ENCODE data around the gene TBC1D8. TPM values are rescaled to one million over a fixed set of nuclear protein-coding genes. Genes with fewer than 3 reads are reported as not detected.

Gene TBC1D8
- total RNA-seq, 1 donor from 2014 or later: 6.1 TPM

DNA sequence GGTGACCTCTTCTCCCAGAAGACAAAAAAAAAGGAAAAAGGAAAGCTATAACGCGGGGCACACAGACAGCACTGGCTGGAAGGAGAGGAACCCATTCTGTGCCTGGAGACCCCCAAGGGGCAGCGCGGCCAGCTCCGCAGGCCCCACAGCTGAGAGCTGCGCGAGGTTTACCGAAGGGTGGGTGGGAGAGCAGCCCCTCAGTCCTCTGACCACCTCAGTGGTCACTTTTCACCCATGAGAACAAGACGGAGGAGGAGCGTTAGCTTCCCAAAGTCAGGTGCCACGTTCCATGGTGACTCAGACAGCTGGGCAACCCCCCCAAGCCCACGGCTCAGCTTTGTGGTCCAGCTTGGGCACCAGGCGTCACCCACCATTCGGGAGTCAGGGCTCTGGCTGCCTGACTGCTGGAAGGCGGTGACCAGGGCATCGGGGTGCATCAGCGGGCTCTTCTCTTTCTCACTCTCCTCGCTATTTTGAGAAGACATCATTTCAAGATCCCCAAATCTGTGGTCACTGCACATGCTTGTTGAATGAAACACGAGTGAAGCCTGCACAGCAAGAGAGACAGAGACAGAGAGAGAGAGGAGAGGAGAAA is 113.9 kb downstream of the TBC1D8 start:
- no peak for DNase-seq (ENCODE audit: low spot score in 2 of 2)
- FAIRE-seq: no peak

DNA sequence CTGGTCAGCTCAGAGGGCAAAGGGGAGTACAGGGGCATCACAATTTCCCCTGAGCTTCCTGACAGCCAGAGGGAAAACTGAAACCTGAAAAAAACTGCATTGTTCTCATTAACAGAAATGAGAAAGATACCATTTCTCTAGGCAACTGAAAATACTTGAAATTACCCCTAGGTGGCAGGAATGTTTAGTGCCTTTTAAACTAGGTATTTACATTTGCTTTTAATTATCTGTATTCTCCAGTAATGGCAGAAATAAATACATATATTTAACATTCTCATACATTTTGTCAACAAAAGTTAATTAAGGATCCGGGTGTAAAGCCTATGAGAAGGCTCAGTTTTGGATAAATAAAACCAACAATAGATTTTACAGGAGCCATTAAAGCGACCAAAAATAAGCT is 114.6 kb downstream of the TBC1D8 start:
- no peak for FAIRE-seq
- peak in 1 of 2 donors; percentile 33 for DNase-seq (ENCODE audit: low spot score in 2 of 2)

DNA sequence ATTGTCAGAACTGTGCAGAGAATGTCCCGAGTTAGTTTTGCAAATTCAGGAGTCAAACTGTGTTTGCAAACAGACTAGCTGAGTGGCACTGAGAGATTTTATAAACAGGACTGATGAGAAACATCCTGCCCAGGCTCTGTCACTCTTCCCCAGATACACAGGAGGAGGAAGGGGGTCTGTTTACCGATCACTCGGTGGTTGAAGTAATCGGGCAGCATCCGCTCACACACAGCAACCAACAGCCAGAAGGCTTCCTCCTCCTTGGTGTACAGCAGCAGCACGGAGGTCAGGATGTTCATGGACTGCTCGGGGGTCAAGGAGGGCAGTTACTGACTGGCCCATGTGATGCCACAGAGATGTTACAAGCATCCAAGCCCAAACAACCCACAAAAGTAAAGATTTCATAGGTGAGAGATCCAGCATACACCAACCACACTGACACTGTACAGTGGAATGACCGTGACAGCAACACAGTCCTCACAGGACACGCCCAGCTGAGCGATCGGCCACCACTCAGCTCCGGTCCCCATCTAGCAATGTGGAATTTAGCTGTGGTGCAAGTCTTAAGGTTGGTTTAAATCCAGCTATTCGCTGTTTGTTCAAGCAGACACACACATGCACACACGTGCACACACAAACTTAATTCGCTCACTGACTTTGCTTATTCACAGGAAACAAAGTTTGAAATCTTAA is 119.0 kb downstream of the TBC1D8 start:
- no peak for DNase-seq (ENCODE audit: low spot score in 2 of 2)
- no peak for FAIRE-seq

DNA sequence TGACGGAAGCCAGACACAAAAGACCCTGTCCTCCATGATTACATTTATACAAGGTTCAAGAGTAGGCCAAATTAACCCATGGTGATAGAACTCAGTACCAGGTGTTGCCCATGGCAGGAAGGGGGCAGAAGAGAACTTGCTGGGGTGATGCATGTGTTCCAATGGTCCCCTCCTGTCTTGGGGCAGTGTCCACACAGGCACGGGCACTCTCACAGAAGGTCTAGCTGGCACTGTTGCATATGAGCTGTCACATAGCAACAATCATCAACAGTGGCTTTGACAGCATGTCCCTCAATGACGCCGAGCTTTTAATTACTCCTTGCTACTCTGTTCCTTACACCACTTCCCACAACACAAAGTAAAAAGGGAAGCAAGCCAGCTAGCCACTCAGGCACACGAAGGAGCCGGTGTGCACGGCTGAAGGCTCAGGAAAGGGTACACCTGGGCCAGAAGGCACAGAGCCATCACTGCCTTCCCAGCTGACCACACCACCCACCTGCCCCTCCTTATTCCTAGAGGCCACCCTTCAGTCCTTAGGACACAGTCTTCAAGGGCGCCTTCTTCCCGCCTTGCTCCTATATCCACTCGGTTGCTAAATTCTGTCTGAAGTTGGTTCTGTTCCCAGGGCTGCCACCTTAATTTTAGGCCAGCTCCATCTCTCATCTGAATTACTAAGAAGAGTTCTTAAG is 120.2 kb downstream of the TBC1D8 start:
- DNase-seq (ENCODE audit: low spot score in 2 of 2) (no peak), FAIRE-seq (no peak)

DNA sequence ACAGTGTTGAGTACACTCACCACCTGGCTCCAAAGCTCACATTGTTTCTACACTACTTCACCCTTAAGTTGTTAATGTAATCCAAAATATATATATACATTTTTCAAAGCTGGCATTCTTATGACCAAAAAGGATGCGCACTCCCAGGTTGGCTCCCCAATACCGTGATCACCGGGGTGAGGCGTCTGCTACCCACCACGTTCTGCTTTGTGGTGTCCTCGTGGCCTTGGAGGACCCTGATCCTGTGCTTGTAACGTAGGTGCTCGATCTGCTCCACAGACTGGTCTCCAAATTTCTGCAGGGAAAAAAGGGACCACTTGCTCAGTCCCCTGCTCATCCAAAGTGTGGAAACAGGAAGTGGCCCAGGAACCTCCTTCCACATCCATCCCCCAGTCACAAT is 123.3 kb downstream of the TBC1D8 start:
- DNase-seq (ENCODE audit: low spot score in 2 of 2): no peak
- no peak for FAIRE-seq

DNA sequence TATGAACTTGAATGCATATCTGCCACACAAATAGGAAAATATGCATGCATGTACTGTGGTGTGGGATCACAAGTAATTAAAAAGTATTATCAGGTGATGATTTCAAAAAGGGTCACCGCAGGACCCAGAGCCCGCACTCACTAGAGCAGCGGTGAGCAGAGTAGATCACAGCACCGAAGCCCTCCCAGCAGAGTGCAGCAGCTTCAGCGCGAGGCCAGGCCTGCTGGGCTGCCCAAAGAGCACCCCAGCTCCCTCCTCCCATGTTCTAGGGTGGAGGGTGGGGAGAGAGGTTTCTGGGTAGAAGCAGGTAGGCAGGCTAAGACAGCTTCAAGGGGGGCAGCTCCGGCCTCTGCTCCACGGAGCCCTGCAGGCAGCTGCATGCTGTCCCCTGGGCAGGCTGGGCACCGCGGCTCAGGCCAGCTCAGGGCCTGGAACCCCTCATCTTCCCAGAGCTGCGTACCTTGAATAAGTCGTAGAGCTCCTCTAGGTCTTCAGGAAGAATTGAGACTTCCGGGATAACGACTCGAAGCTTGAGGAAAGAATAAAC is 124.2 kb downstream of the TBC1D8 start:
- FAIRE-seq: no peak

DNA sequence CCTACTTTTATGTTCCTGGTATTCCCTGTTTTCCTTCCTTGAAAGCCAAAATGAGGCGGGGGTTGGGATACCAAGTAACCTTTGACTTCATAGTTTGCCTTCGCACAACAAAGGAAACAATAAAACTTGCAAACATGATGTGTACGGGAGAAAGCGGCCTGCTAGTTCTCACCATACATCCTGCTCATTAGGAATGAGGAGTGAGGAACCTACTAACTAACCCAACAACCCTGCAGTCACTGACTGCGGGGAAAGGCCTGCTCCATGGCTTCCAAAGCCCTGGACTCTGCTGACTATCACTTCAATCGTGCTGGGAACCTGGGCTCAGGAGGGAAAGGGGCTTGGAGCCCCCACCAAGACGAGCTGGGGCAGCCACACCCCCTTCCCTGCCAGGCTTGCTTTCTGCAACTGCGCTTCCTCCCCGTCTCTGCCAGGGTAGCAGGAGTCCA is 124.9 kb downstream of the TBC1D8 start:
- DNase-seq (ENCODE audit: low spot score in 2 of 2): no peak
- FAIRE-seq: no peak

More for the DNA sequence above, 124.2 kb downstream of the TBC1D8 start:
- DNase-seq (ENCODE audit: low spot score in 2 of 2): no peak

DNA sequence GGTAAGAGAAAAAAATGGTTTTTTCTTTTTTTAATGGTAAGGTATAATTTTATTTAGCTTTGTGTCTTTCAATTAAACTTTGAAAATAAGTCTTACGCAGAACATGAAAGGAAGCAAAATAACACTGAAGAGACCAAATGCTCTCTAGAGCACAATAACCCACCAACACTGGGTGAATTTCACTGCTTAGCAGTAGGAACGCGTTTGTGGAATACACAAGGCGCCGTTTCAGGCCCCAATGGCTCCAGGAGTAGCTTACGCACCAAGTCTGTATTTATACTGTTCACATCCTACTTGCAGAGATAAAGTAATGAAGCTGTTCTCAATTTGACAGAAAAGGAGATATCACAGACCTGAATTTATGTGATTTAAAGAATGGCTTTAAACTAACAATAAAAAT is 125.6 kb downstream of the TBC1D8 start:
- FAIRE-seq: no peak
- no peak for DNase-seq (ENCODE audit: low spot score in 2 of 2)

DNA sequence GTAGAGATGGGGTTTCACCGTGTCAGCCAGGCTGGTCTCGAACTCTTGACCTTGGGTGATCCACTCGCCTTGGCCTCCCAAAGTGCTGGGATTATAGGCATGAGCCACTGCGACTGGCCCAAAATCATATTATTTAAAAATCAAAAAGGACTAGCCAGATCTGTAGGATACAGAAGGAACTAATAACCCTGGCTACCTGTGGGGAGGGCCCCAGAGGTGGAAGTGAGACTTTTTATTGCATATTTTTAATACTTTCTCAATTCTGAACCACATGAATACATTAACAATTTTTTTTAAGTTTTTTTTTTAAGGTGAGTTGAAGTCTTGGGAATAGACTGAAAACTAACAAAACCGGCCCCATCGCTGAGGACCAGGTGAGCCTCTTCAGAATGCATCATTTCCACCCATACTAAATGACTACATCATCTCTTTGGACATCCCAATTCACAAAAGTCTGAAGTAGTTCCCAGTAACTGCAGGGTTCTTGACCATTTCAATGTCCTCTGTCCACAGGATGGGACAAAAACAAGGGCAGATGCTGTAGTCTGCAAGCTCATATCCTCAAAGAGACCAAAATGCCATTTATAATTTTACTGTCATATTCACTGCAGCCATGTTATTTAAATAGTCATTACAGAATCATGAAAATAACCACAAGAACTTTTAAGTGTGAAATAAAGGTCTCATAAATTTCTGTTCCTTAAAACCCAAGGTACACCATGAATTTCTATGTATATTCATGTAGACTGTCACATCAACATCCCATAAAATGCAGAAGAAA is 127.7 kb downstream of the TBC1D8 start:
- FAIRE-seq (no peak), DNase-seq (ENCODE audit: low spot score in 2 of 2) (no peak)

DNA sequence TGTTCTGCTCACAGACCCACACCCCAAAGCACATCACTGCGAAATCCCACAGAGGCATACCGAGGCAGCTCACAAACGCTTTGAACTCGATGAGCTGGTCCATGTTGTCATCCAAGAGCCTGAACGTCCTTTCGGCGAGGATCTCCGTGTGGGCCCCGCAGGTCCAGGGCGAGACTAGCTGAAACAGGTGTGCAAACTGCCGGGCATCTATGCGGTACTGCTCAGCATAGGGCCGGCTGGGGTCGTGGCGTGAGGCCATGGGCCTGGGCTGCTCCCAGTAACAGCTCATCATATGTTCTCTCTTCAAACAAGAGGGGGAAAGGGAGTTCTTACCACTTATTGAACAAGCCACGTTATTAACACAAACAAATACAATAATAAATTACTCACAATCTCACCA is 129.0 kb downstream of the TBC1D8 start:
- no peak for FAIRE-seq
- DNase-seq (ENCODE audit: low spot score in 2 of 2): no peak

DNA sequence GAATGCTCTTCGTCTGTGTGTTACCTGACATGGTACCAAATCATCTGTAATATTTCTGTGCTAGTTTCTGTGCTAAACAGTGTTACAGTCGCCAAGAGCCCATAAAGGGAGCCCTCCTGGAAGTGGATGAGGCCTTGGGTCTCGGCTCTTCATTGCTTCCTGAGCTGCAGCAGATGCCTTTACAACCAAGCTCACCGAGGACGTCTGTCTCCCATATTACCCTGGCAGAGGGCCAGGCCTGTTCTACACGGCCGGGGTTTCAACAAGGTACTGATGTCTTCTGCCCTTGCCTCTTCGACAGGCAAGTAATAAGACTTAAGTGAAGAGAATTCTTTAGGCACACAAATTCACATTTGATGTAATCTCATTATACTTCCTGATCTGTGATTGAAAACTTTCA is 132.2 kb downstream of the TBC1D8 start:
- DNase-seq (ENCODE audit: low spot score in 2 of 2) (no peak), FAIRE-seq (no peak)

DNA sequence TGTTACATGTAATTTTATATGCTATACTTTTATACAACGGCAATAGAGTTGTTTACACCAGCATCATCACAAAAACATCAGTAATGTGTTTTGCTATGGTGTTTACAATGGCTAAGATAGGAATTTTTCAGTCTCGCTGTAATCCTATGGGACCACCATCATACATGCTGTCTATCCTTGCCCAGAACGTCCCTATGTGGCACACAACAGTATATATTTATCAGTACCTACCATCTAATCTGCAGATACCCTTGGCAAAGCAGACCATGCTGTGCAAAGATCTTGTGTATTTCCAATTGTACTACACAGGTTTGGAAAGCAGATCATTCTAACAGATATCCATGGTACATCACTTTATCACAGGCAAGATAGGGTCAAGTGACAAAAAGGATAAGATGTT is 133.8 kb downstream of the TBC1D8 start:
- DNase-seq (ENCODE audit: low spot score in 2 of 2) (no peak), FAIRE-seq (no peak)

DNA sequence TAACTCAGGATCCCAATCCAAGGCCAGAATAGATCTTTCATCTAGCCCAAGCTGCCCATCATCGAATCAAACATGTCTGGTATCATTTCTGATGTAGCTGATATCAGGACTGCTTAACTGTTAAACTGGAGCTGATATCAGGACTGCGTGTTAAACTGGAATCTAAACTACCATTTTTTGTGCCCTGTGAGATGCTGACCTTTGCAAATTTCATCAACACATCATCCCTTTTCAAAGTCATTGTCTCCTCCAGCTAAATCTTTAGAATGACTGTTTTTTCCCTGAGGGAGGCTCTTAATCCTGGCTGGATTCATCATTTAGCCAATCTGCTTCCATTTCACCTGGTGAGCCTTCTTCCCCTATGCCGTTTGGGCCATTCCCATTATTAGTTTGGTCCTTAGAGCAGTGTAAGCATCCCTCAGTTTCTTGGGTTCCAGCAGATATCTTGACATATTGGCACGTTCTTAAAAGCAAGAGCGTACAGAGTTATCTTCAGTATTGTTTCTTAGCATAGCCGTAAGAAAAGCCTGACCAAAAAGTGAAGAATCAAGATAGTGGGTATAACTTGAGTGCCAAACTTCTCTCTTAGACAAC is 136.8 kb downstream of the TBC1D8 start:
- FAIRE-seq (no peak), DNase-seq (ENCODE audit: low spot score in 2 of 2) (no peak)

DNA sequence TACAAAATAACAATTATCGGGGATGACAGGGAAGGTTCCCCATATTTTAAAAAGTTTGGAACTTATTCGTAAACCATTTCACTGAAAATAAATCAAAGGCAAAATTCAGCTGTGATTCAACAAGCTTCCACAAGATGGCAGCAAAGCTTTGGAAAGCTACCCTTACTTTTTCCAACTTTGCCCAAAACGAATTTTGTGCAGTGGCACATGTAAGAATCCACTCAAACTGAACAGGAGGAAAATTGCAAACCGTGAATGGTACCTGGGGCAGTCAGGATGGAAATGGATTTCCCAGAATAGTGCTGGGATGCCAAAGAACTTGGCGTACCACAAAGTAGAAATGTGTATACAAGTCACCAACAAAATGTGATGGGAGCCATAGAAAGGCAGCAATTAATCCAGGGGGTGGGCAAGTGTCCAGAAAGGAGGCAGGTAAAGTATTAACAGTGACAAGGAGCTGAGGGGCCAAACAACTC is 138.4 kb downstream of the TBC1D8 start:
- FAIRE-seq: no peak

DNA sequence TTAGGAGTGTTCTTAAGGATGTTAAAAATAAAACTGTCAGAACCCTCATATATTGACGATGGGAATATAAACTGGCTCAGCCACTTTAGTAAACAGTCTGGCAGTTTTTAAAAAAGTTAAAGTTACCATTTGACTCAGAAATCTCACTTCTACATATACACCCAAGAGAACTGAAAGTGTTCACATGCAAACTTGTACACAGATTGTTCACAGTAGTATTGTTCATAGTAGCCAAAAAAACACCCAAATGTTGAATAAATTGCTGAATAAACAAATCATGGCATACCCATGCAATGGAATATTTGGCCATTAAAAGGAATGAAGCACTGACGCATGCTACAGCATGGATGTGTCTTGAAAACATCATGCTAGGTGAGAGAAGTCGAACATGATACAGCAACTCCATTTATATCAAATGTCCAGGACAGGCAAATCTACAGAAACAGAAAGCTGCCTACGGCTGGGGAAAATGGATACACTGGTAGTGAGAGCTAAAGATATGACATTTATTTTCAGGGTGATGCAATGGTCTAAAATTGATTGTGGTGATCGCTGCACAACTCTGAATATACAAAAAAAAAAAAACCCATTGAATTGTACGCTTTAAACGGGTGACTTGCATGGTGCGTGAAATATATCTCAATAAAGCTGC is 139.0 kb downstream of the TBC1D8 start:
- DNase-seq (ENCODE audit: low spot score in 2 of 2): no peak
- FAIRE-seq: no peak

More for the DNA sequence above, 138.4 kb downstream of the TBC1D8 start:
- no peak for DNase-seq (ENCODE audit: low spot score in 2 of 2)

DNA sequence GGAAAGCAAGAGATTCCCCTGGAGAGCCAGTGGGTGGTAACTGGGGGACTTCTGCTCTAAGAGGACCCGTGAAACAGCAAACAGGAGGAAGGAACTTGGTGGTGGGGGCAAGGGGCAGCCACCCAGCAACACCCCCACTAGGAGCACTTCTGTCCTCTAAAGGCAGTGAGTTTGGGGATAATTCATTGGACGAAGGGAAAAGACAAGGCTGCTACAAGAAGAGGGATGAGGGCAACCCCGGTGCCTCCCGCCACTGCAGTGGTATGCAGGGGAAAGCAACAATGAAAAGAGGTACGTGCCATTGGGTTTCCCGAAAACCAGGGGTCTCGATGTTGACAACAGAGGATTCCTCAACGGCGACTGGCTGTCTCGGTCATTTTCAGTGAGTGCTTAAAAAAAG is 140.0 kb downstream of the TBC1D8 start:
- FAIRE-seq: no peak

DNA sequence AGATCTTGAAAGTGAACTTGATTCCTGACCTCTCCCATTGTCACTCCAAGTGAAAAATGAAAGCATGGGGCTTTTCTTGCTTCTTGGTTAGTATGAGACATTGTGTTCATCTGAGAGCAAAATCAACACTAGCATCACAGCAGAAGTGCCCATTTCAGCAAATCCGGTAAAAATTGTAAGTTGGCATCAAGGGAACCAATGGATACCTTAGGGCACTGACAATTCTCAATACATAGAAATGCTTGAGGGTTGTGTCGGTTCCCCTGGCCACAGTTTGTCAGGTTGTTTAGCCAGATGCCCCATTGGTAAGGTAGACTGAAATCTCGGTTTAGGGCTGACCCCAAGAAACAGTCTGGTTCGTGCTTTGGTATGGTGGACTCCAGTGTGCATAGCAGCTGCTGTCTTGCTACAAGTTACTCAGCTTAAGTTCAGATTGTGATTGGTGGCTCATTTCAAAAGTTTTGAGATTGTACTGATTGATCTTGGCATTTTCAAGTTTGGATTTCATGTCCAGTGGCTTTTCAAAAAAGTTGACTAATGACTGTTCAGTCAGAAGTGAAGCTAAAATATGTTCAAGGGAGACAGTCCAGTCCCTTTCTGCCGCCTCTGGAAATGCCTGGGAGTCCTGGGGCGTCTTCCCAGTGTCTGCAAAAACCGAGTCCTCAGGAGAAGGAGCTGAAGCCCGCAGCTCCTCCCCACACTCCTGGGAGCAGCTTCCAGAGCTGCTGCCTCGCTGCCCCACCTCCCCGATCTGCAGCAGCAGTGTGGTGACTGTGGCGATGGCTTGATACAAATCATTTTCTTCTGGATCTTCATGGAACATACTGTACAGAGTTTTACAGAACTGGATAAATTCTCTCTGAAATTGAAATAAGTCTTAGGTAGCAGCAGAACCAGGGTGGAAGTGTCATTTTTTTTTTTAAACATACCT is 143.5 kb downstream of the TBC1D8 start:
- no peak for DNase-seq (ENCODE audit: low spot score in 2 of 2)
- FAIRE-seq: no peak

More for the DNA sequence above, 140.0 kb downstream of the TBC1D8 start:
- DNase-seq (ENCODE audit: low spot score in 2 of 2): no peak

DNA sequence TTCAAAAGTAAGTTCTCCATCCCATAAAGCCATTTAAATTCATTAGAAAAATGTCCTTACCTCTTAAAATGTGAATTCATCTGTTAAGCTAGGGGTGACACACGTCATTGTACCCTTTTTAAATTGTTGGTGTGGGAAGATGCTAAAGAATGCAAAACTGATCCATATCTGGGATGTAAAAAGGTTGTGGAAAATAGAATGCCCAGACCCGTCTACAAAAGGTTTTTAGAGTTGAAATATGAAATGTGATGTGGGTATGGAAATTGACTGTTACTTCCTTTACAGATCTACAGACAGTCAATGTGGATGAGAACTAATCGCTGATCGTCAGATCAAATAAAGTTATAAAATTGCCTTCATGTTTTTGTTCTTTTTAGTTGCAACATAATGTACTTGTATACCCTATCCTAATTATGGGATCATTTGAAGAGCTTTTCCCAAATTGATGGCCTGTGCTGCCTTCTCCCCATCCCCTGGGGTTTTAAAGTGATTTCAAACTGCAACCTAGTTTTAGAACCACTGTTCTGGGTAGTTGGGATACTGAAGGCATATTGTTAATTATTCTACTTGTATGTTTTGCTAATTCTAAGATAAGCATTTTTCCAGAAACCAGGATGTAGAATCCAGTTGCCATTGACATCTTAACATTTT is 145.0 kb downstream of the TBC1D8 start:
- FAIRE-seq: no peak
- no peak for DNase-seq (ENCODE audit: low spot score in 2 of 2)
